ENCODE data around the gene ZNF22.

The ZNF22 gene

GRCh38 chr10:45000752-45001380 lies at the start of gene ZNF22:
ZNF22 (plus strand) TSS chr10:45000923; CDS start chr10:45003369, 2,446 bp downstream.
- DNase-seq, result peak; percentile 84

DNA sequence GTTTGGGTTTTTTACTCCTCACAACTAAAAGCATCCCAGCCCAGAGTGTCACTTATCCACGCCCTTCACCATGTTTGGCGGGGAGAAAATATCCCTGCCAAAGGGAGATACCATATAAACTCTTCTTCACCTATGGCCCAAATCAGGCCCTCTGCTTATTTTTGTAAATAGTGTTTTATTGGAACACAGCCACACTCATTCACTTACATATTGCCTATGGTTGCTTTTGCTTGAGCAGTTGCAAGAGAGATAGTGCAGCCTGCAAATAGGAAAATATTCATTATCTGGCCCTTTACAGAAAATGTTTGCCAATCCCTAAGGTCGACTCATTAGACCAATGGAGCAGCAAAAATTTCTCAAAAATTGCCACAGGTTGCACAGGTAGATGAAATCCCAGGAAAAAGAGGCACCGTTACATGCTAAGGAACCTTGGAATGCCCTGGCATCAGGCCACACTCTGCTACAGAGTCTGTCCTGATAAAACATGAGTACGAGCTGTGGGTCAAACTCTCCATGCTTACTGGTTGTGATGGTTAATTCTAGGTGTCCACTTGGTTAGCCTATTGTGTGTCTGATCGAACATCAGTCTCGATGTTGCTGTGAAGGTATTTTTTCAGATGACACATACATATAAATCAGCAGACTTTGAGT lies 49.0 kb upstream of the ZNF22 start:
- DNase-seq, result no peak

- no peak for DNase-seq
Measured at GRCh38 chr10:44952779-44953231, 47.9 kb upstream of the ZNF22 start.

- DNase-seq, result no peak
Measured at GRCh38 chr10:44954042-44954441, 46.7 kb upstream of the ZNF22 start.

DNA sequence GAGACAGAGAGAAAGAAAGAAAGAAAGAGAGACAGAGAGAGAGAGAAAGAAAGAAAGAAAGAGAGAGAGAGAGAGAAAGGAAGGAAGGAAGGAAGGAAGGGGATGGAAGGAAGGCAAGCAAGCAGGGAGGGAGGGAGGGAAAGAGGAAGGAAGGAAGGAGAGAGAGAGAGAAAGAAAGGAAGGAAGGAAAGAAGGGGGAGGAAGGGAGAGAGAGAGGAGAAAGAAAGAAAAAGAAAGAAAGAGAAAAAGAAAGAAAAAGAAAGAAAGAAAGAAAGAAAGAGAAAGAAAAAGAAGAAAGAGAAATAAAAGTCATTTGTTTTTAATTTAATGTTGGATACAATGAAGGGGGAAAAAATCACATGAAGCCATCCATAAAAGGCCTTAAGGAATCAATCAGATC lies 45.8 kb upstream of the ZNF22 start:
- no peak for DNase-seq

DNA sequence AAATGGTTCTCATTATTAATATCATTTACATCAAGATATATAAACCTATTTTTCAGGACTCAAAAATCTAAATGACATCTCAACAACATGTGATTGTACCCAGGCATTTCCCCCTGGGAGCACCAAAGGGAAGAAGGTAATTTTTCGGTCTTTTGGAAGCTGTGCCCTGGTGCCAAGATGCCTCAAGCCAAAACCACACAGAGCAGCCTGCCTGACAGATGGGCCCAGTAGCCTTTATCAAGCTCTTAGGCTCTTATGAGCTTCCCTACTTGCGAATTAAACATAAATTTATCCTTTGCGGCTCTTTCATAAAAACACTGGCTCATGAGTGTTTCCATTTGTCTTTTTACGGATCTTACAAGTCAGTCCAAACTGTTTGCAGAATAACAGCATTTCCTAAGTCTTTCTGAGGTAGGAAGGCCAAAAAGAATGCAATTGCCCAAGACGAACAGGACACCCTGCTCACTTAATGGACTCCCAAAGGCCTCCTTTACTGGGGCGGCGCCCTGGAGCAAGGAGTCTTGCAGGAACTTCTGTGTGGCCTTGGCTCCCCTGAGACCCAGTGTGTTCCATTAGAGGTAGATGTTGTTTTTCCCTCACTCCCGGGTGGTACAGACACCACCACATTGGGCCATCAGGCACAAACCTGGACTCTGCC lies 45.2 kb upstream of the ZNF22 start:
- no peak for DNase-seq

GRCh38 chr10:44956226-44956625 lies 44.5 kb upstream of the ZNF22 start:
- no peak for DNase-seq

DNA sequence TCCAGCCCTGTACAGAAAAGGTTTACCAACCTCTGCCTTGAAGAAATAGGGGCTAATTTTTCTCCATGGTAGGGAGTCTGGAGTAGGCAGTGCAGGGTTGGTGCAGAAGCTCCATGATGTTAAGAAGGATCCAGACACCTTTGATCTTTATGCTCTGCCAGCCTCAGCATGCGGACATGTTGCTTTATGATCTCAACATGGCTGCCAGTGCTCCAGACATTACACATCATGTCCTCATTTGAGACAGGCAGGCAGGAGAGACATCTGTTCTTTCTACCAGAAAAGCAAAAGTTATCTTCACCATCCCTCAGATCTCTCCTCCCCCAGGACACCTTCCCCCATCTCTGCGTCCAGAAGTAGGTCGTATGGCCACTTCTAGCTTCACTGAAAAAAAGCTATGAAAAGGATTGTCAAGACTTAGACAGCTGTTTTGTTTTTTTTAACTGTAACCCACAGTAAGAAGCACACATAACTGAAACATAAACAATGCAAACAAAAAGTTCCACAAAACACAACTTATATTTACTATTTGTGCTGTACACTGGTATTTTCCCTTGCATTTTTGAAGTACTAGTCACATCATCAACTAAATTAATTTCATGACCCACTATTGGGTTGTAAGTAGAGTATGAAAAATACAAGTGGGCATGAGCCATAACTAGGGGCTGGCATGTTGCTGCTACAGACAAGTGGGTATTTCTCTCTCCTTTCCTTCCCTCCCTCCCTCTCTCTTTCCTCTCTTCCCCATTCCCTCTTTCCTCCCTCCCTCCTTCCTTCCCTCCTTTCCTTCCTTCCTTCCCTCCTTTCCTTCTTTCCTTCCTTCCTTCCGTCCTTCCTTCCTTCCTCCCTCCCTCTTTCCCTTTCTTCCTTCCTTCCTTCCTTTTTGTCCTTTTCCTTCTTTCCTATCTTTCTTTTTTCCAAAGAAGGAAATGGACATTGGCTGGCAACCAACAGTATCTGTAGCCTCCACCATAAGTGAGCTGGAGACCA lies 43.7 kb upstream of the ZNF22 start:
- no peak for DNase-seq

- peak; percentile 15 for DNase-seq
Measured at GRCh38 chr10:44958196-44958897, 42.4 kb upstream of the ZNF22 start.

DNA sequence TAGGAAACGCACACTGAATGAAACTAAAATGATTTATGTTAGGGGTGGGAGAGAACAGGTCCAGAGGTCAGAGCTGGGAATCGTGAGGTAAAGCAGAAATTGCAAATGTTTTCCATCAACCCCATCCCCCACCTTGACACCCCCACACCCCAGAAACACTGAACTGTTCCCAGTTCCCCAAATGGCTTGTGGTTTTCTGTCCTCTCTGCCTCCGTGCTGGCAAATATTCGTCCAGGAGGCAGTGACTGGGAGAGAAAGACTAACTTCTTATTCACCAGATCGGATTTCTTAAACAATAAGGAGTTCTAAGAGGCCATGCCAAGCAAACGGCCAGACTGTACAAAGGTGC lies 41.9 kb upstream of the ZNF22 start:
- DNase-seq, result no peak

DNA sequence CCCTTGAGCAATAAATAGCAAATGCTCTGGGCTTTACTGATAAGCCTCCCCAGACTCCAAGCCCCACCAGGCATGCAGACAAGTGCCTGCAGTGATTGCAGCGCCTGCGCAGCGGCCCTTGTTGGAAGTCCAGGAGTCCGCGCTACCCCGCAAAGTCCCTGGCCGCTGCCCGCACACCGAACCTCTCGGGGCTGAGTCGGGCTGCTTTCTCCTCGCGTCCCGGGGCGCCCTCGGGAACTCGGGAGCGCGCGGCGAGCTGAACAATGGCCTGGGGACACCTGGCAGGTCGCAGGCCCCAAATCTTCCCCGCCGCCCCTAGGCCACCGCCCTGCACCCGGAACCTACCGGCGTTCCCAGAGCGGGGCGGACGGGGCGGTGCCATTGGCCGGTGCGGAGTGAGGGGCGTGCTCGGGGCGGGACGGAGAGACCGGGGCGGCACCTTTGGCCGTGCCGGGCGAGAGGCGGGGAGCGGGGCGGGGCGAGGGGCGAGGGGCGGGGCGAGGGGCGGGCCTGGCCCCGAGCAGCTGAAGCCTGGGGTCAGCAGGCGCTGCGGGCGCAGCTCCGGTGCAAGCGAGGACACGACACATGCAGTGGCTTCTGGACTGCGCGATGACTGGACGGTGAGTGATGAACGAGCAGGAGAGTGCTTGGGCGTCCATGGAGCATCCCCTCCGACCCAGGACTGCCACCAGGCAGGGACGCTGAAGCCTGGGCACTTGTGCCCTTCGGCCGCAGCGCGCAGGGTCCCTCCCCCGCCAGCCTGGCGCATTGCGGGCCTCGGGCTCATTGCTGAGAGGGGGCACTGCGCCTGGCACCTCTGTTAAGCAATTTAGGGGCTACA lies 41.3 kb upstream of the ZNF22 start, which contains the start of gene RASSF4:
Gene RASSF4 (plus strand): TSS at position 556 of the 841 bp plus-strand sequence. CDS start 10,401 bp downstream, outside the sequence.
- peak; percentile 94 for DNase-seq

DNA sequence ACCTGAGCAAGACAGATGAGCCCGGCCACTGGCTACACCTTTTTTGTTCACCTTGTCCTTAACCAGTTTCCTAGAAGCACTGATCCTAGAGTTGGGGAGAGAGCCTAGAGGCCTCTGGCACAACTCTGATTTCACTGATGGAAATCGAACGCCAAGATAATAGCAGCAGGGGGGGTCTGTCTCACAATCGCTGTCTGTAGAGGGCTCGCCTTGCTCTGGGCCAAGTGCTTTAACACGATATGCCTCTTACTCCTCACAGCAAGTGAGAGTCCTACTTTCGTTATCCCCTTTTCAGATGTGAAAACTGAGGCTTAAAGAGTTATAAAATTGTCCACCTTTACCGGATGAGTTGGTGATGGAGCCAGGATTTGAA lies 40.6 kb upstream of the ZNF22 start:
- DNase-seq, result no peak

GRCh38 chr10:44960482-44961229 lies 40.1 kb upstream of the ZNF22 start:
- no peak for DNase-seq

DNA sequence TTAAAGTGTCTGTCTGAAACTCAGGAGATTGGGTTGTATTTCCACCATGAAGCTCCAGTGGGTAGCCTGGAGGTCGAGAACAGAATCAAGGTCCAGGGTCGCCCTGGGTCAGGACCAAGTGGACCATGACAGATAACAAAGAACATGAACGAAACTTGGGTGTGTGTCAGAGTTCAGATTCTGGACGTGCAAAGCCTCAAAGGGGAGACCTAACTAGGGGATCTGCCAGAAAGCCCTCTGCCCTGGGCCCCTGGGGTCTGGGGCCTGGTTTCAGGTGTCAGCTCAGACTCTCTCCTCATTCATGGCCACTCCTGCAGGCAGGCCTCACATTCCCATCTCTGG lies 39.5 kb upstream of the ZNF22 start:
- no peak for DNase-seq

DNA sequence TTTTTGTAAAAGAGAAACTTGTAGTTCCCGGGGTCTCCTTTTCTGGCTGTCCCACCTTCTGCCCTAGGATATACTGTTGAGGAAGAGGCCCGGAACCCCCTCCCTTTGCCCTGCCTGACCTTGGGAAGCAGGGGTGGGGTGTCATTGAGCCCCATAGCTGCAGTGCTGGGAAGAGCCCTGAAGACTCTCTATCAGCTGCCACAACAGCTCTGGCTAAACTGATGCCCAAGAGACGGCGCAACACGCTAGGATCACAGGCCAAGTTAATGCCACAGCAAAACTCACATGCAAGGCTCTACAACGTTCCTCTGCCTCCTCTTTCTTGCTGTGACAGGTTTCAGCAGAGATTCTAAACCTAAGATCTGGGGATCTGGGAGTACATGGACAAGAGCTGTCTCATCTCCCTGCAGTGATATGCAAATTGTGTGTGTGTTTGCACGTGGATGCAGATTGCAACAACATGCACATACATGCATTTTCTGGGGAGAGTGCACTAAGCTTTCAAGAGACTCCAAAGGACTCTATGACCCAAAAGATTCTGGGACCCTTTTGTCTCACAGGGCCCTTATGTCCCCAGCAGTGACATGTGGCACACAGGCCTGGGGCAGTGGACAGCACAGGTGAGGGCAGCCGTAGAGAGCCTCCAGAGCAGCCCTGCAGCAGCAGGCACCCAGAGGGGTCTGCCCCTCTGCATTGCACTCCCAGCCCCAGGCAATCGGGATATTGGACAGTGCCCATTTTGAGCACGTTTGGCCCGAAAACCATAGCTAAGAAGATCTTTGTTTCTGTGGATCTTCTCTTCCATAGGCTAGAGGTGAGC lies 38.6 kb upstream of the ZNF22 start:
- no peak for DNase-seq

DNA sequence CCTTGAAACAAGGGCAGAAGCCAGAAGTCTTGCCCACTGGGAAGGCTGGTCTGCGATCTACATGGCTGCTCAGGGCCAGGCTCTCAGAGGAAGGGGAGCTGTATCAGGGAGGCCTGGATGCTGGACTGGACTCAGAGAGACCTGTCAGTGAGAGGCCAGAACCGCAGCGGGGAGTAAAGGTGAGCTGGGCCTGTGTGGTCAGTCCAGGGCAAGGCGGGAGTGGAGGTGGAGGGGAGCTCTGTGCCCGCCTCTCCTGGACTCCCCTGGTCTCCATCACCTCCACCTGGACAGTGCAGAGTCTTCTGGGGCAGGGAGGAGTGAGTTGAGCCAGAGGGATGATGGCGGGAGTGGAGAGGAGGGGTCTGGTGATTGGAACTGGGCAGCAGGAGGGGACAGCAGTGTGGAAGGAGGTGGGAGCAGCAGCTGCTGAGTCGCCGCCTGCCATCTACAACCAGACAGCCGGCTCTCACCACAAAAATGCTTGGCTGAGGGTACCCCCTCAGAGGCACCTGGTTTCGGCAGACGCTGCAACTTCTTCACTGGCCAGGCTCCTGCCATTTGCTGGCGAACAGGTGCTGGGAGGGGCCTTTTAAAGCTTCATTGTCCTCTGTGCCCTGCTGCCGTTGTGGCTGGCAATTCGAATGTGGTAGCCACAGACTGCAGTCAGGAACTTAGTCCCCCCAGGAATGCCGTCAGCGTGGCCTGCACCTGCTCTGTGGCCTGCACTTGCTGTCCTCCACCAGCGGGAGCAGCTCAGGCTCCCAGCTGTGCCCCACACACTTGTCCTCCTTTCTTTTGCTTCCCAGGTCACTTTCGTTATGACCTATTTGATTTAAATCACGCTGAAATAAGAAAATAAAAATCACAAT lies 37.6 kb upstream of the ZNF22 start:
- DNase-seq, result peak; percentile 82

DNA sequence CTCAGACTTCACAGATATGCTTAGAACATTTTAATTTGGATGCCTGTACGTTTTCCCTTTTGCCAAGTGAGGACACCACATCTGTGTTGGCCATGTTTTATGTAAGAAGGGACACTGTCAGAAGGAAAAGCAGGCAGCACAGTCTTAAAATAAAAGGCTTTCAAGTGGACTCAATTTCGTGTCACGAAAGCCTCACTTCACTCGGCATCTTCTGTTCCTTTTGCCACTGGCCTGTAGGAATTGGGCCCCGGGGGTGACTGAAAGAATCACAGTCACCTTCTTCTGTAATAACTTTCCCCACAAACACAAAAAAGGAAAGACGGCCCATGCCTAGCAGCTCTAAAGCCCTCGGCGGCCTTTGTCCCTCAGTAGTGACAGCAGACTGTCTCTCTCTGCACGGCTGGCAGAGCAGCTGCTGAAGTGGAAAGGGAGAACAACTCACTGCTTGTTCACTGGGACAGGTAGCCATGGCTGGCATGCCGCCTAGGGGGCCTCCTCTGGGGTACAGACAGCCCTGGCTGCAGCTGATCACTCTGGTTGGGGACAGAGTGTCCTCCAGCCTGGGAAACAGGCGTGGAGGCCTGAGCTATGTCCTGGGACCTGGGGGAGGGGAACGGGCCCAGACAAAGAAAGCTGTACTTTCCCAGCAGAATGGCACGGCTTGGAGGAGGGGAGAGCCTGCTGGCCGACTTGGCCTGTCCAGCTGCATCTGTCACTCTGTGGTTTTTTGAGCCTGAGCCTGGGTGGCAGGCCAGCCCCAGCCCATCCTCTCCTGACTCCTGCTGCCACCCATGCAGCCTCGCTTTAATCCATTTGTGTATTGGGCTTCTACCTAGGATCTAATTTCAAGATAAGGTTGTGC lies 36.7 kb upstream of the ZNF22 start:
- peak; percentile 78 for DNase-seq

DNA sequence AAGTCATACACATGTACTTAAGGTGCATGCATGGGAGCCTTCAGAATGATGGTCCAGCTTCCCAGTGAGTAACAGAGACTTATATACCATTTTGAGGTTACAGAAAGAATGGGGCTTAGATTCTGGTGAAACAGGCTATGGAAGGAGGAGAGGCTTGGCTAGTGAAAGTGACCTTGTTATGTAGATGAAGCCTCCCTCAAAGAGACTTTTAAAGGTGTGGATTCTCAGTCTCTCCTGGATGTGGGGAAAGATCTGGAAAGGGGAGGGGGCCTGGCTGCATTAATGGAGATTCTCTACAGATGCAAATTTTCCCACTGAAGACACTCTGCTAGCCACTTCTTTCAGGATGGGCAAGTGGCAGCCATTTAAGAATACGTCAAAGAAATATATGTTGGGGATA lies 35.6 kb upstream of the ZNF22 start:
- DNase-seq, result no peak

Measured in DMS53 (cell line).